HepG2 (cell line): ENCODE measurements around the gene ABHD4. TPM values are rescaled to one million over a fixed set of nuclear protein-coding genes. Genes with fewer than 3 reads are reported as not detected.

Experiments used
- ATAC-seq: fragments of 200-7000 bp; cut with Tn5 transposase; 3 replicates; pipeline ENCODE4 v1.9.1; 2020; ENCODE audit warnings: mild to moderate bottlenecking, moderate library complexity
- BruUV-seq: library from RNA; stranded (reverse); fragments of 400-500 nt; replicated peaks from 2 replicates; lab custom pipeline; 2021; lab: Mats Ljungman, UMichigan
- CTCF ChIA-PET: fragments of 300-600 bp; formaldehyde crosslinking; extraction: SDS; loops from one replicate; lab custom pipeline; 2021; ENCODE audit warnings: low total read pairs, inconsistent platforms, low intra/inter-chr PET ratio; lab: Yijun Ruan, JAX
- POLR2A ChIA-PET: fragments of 350-600 bp; sonication (Branson Sonifier 250); formaldehyde crosslinking; loops from one replicate; lab custom pipeline; 2020; ENCODE audit warnings: antibody characterized with exemption, inconsistent platforms; lab: Yijun Ruan, JAX
- DNase-seq: peaks from one replicate; pipeline ENCODE4 v3.0.0-alpha.2; 2015; ENCODE audit warnings: low spot score
- FAIRE-seq: peaks from 3 replicates; lab custom pipeline; 2011; peaks lifted over from hg19 to GRCh38; lab: Jason Lieb, UNC
- H2AFZ ChIP-seq: one replicate; pipeline ENCODE4 v1.6.1; 2011; ENCODE audit warnings: low read length, inconsistent platforms
- H3K27ac ChIP-seq: fragments of 300-600 bp; 3 replicates; pipeline ENCODE4 v1.8.0; 2011; ENCODE audit warnings: mixed run types, mild to moderate bottlenecking, mixed read lengths, low read length, inconsistent platforms; ENCODE audit not compliant: insufficient read depth; ENCODE audit errors: extremely low read length
- H3K27me3 ChIP-seq, 2 experiments: fragments of 200-600 bp in 1 of 2; 2 replicates in 1 of 2; 3 replicates in 1 of 2; pipeline versions ENCODE4 v1.6.0 to v1.8.0; 2011; ENCODE audit warnings: low read length in 2 of 2, mild to moderate bottlenecking in 2 of 2, moderate library complexity in 2 of 2, inconsistent platforms in 1 of 2; ENCODE audit not compliant: insufficient read depth in 2 of 2, control insufficient read depth in 1 of 2
- H3K36me3 ChIP-seq, 2 experiments: fragments of 200-600 bp in 1 of 2; replicated peaks in 1 of 2; 2 replicates in 1 of 2; 3 replicates in 1 of 2; pipeline versions ENCODE4 v1.5.1 to v1.8.0; 2011; ENCODE audit warnings: low read length in 2 of 2, inconsistent platforms in 1 of 2; ENCODE audit not compliant: insufficient read depth in 2 of 2, control insufficient read depth in 1 of 2
- H3K4me1 ChIP-seq: 2 replicates; pipeline ENCODE4 v1.5.1; 2012; ENCODE audit warnings: low read length, inconsistent platforms; ENCODE audit not compliant: insufficient read depth
- H3K4me2 ChIP-seq: 2 replicates; pipeline ENCODE4 v1.6.0; 2011; ENCODE audit warnings: low read depth, low read length, inconsistent platforms
- H3K4me3 ChIP-seq, 3 experiments: fragments of 200-600 bp in 1 of 3; sonication (generic), shearing (Covaris generic) in 1 of 3; replicated peaks in 1 of 3; 2 replicates each; pipeline ENCODE4 v1.5.1; 2011 to 2016; ENCODE audit warnings: low read length in 3 of 3, inconsistent platforms in 2 of 3, low read depth in 2 of 3, mild to moderate bottlenecking in 2 of 3, control low read depth in 1 of 3, mixed read lengths in 1 of 3; ENCODE audit not compliant: insufficient read depth in 1 of 3
- H3K79me2 ChIP-seq: one replicate; pipeline ENCODE4 v1.6.1; 2011; ENCODE audit warnings: low read length, inconsistent platforms; ENCODE audit not compliant: insufficient read depth
- H3K9ac ChIP-seq: 2 replicates; pipeline ENCODE4 v1.6.0; 2011; ENCODE audit warnings: mild to moderate bottlenecking, low read depth, low read length, inconsistent platforms; ENCODE audit not compliant: insufficient read depth
- H3K9me3 ChIP-seq: 2 replicates; pipeline ENCODE4 v1.5.1; 2012; ENCODE audit warnings: mild to moderate bottlenecking, low read length
- H4K20me1 ChIP-seq: 2 replicates; pipeline ENCODE4 v1.6.0; 2011; ENCODE audit warnings: inconsistent platforms, mild to moderate bottlenecking, low read length, moderate library complexity; ENCODE audit not compliant: insufficient read depth
- KDM2A ChIP-seq: sonication (generic); formaldehyde crosslinking; IDR thresholded peaks from 2 replicates; pipeline ENCODE4 v1.4.0; 2020; ENCODE audit warnings: low read depth, missing genetic modification reagents, borderline replicate concordance
- MYNN ChIP-seq: sonication (generic); formaldehyde crosslinking; IDR thresholded peaks from 2 replicates; pipeline ENCODE4 v1.4.0; 2020; ENCODE audit warnings: mild to moderate bottlenecking, low read depth, missing genetic modification reagents
- PTBP1 ChIP-seq: fragments of 200-400 bp; formaldehyde crosslinking; IDR thresholded peaks from 2 replicates; pipeline ENCODE4 v1.6.1; 2018; ENCODE audit warnings: low read length, low read depth; ENCODE audit not compliant: poor library complexity, severe bottlenecking
- SRSF9 ChIP-seq: fragments of 200-400 bp; formaldehyde crosslinking; IDR thresholded peaks from 2 replicates; pipeline ENCODE4 v1.6.1; 2018; ENCODE audit warnings: borderline replicate concordance, mild to moderate bottlenecking, low read depth, low read length; ENCODE audit not compliant: insufficient read depth, poor library complexity, severe bottlenecking
- ZNF180 ChIP-seq: sonication (generic); formaldehyde crosslinking; IDR thresholded peaks from 2 replicates; pipeline ENCODE4 v1.4.0; 2020; ENCODE audit warnings: low read depth, missing genetic modification reagents, borderline replicate concordance
- ZNF33B ChIP-seq: sonication (generic); formaldehyde crosslinking; IDR thresholded peaks from 2 replicates; pipeline ENCODE4 v1.5.1; 2020; ENCODE audit warnings: mild to moderate bottlenecking, missing genetic modification reagents
- ZNF441 ChIP-seq: sonication (generic); formaldehyde crosslinking; IDR thresholded peaks from 2 replicates; pipeline ENCODE4 v1.7.0; 2021; ENCODE audit warnings: missing genetic modification reagents, borderline replicate concordance
- WGBS: methylation state at CpG from one replicate; pipeline ENCODE4 v1.1.6; 2017; ENCODE audit warnings: low lambda C conversion rate; 5-methylcytosine and 5-hydroxymethylcytosine counted together
- in situ Hi-C: cut with HindIII; loops from 2 replicates; pipeline ENCODE4 v1.10.0; 2017; ENCODE audit warnings: low pct_unique_long_range_greater_than_20kb; ENCODE audit not compliant: extremely low pct_ligation_motif_present
- intact Hi-C: fragments of 100-400 bp; cut with micrococcal nuclease; formaldehyde crosslinking; loops from one replicate; pipeline ENCODE4 v1.10.0; 2022; ENCODE audit not compliant: unreplicated experiment
- polyA plus RNA-seq, 8 experiments: library from polyadenylated mRNA; depleted of rRNA in 3 of 8; stranded (reverse) in 7 of 8; unstranded in 1 of 8; fragments of >200 nt; fragmentation: Illumina TruSeq in 4 of 8; extraction: Trizol in 4 of 8; gene quantifications; 2 replicates each; pipeline versions ENCODE4 v1.2.1 to v1.2.3, GENCODE V29; 2011 to 2016; ENCODE audit warnings: low read depth in 4 of 8, missing spikeins in 1 of 8, mixed read lengths in 1 of 8; ENCODE audit not compliant: insufficient read depth in 1 of 8
- total RNA-seq, 5 experiments: library from RNA; depleted of rRNA; stranded (reverse); fragments of >200 nt; fragmentation: Illumina TruSeq; extraction: Trizol; gene quantifications; 2 replicates each; pipeline ENCODE4 v1.2.3, GENCODE V29; 2016; ENCODE audit warnings: low read depth in 1 of 5

The ABHD4 gene
- total and polyA plus RNA-seq, 2 of the 13 experiments (the other 11 are each of a cell fraction or from before 2014, with no cell fraction given), result 16.1 to 47.5 TPM

GRCh38 chr14:22651586-22651985 lies 53.5 kb downstream of the ABHD4 start:
- Histone ChIP-seq H3K79me2 (no peaks in the 10 kb centered on the region), H3K9ac (no peak overlapping the region), H3K4me3 (no peak overlapping the region), H3K27me3 (peaks cover 3 to 31% of the 10 kb centered on the region in 2 experiments; a peak in 4 of 5 replicates), H3K36me3 (no peaks in the 10 kb centered on the region), H2AFZ (no peak overlapping the region), H3K4me2 (no peak overlapping the region), H3K4me1 (no peaks in the 10 kb centered on the region), H4K20me1 (no peaks in the 10 kb centered on the region), H3K27ac (no peak overlapping the region), H3K9me3 (no peaks in the 10 kb centered on the region)
- POLR2A ChIA-PET, result no interaction called here
- DNase-seq (no peak), ATAC-seq (no peak), FAIRE-seq (no peak)
- in situ Hi-C loops (loop anchor here (5.0 kb wide), 1 partner anchor 94 kb away; no protein-coding TSS in a partner anchor), intact Hi-C loops (loop anchor here (10.0 kb wide), 1 partner anchor 267 kb away; no protein-coding TSS in a partner anchor)
- BruUV-seq, result no TSS peak
- TF ChIP-seq SRSF9 (no peak), KDM2A (CRISPR knock-in tag) (no peak), ZNF180 (no peak), PTBP1 (no peak), MYNN (no peak), ZNF441 (no peak), ZNF33B (CRISPR knock-in tag) (no peak)
- WGBS, result 2% methylated on average over 2 of the region's 2 CpGs
- CTCF ChIA-PET, result interaction anchor here (2.2 to 7.3 kb wide), 3 partner anchors 80 to 201 kb away, joined by 15 to 175 read pairs (median 93); no protein-coding TSS in a partner anchor
